Measurements from ENCODE around the gene FBXL19.

The FBXL19 gene

DNA sequence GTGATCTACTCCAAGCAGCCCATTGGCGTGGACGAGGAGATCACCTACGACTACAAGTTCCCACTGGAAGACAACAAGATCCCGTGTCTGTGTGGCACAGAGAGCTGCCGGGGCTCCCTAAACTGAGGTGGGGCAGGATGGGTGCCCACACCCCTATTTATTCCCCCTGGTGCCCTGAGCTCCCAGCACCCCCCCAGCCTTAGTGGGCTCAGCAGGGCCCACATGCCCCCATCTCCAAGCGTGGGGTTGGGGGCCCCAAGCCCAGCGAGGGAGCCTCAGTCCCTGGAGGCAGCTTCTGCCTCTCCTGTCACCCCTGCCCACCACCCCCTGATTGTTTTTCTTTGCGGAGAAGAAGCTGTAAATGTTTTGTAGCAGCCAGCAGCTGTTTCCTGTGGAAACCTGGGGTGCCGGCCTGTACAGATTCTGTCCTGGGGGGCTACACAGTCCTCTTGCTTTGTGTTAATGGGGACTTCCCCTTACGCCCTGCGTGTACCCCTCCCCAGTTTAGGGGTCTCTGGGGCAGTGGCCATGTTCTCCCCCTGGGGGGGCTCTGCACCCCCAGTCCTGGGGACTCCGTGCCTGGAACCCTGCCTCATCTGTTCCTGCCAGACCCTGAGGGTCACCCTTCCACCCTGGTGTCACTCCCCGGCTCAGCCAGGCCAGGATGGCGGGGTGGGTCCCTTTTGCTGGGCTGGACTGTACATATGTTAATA is 60.7 kb downstream of the FBXL19 start:
- H3K27ac ChIP-seq: no peak overlapping the region
- TF ChIP-seq, protein P1, sequence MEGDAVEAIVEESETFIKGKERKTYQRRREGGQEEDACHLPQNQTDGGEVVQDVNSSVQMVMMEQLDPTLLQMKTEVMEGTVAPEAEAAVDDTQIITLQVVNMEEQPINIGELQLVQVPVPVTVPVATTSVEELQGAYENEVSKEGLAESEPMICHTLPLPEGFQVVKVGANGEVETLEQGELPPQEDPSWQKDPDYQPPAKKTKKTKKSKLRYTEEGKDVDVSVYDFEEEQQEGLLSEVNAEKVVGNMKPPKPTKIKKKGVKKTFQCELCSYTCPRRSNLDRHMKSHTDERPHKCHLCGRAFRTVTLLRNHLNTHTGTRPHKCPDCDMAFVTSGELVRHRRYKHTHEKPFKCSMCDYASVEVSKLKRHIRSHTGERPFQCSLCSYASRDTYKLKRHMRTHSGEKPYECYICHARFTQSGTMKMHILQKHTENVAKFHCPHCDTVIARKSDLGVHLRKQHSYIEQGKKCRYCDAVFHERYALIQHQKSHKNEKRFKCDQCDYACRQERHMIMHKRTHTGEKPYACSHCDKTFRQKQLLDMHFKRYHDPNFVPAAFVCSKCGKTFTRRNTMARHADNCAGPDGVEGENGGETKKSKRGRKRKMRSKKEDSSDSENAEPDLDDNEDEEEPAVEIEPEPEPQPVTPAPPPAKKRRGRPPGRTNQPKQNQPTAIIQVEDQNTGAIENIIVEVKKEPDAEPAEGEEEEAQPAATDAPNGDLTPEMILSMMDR (conservative IDR thresholded peaks at IDR 0.05): no peak
- no peak for TF ChIP-seq ZFX (IDR thresholded peaks at IDR 0.05)

DNA sequence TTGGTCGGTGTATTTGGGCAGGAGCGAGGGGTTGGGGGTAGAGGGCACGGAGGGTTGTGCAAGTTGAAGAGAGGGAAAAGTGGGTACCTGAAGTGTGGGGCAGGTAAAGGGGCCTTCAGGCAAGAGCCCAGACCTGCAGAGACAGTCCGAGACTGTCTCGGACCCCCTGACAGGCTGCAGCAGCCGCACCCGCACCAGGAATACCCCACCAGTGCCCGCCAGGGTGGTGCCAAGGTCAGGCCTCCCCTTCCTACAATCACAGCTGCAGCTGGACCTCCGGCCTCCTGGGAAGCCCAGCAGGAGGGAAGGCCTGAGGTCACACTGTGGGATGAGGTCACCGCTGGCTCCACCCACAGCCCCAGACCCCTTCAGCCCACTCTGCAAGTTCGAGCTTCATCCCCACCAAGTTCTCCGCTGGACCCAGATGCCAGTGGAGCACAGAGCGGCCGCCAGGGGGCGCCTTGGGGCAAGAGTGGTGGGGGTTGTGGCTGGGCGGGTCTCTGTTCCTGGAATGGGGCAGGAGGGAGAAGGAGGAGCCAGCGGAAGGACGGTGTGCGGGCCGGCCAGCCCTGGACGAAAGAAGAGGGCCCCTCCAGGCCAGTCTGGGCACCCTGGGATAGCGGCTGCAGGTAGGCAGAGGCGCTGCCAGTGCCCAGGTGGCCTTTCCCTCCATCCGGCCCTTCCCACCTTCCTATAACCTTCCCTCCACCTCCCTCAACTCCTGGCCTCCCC is 61.5 kb downstream of the FBXL19 start, which contains the start of gene HSD3B7:
HSD3B7 (plus strand) TSS at position 539 of the 732 bp plus-strand sequence. CDS start 452 bp downstream, outside the sequence.
- peak within 1 kb of the TSS; percentile 68 for H3K27ac ChIP-seq
- no peak for TF ChIP-seq ZFX (IDR thresholded peaks at IDR 0.05)
- TF ChIP-seq, protein P1 (conservative IDR thresholded peaks at IDR 0.05): peak; percentile 95

DNA sequence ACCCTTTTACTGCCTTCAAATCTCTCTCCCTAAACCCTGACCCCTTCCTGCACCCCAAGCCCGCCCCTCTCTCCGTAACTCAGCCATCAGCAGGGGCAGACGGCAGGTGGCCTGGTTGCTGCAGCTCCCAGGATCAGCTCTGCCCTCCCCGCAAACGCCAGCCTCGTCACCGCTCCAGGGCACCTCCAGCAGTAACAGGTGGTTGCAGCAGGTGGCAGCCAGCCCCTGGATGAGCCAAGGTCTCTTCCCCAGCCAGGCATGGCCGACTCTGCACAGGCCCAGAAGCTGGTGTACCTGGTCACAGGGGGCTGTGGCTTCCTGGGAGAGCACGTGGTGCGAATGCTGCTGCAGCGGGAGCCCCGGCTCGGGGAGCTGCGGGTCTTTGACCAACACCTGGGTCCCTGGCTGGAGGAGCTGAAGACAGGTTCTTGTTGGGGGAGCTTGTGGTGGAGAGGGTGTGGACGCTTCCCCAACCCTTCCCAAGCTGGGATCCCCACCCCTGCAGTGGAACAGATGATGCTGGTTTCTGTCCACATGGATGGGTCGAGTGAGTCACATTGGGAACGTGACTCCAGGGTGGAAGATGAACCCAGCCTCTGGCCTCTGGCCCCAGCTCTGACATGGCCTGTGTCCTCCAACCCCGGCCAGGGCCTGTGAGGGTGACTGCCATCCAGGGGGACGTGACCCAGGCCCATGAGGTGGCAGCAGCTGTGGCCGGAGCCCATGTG is 62.2 kb downstream of the FBXL19 start:
- peak overlapping the region; percentile 68 for H3K27ac ChIP-seq
- TF ChIP-seq, protein P1 (conservative IDR thresholded peaks at IDR 0.05): peak; percentile 53; the same call in 1 of the 2 replicates
- no peak for TF ChIP-seq ZFX (IDR thresholded peaks at IDR 0.05)

DNA sequence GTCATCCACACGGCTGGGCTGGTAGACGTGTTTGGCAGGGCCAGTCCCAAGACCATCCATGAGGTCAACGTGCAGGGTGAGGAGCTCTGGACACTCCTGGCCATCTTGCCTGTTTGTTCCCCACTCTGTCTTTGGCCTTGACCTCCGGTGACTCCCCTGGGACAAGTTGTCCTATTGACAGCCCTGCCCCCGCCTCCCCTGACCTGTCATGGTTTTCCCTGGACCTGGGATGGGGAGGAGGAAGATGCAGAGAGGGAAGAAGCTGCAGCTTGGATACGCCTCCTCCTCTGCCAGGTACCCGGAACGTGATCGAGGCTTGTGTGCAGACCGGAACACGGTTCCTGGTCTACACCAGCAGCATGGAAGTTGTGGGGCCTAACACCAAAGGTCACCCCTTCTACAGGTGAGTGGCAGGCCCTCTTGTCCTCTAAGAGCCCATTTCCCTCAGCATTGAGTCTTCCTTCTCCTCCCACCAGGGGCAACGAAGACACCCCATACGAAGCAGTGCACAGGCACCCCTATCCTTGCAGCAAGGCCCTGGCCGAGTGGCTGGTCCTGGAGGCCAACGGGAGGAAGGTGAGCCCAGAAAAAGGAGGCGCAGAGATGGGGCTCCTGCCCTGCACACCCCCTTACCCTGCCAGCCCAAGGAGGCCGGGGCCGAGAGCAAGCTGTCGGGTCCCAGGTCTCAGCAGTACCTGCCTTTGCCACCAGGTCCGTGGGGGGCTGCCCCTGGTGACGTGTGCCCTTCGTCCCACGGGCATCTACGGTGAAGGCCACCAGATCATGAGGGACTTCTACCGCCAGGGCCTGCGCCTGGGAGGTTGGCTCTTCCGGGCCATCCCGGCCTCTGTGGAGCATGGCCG is 63.0 kb downstream of the FBXL19 start:
- H3K27ac ChIP-seq: peak overlapping the region; percentile 68; the same call in 1 of the 2 replicates
- no peak for TF ChIP-seq ZFX (IDR thresholded peaks at IDR 0.05)
- TF ChIP-seq, protein P1 (conservative IDR thresholded peaks at IDR 0.05): no peak

DNA sequence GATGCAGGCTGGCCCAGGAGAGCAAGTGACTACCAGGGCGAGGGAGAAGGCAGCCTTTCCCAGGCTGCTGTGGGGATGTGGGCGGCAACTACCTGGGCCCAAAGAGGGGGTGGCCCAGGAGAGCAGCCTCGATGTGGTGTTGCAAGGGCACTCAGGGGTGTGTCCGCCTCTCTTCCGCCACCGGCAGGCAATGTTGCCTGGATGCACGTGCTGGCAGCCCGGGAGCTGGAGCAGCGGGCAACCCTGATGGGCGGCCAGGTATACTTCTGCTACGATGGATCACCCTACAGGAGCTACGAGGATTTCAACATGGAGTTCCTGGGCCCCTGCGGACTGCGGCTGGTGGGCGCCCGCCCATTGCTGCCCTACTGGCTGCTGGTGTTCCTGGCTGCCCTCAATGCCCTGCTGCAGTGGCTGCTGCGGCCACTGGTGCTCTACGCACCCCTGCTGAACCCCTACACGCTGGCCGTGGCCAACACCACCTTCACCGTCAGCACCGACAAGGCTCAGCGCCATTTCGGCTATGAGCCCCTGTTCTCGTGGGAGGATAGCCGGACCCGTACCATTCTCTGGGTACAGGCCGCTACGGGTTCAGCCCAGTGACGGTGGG is 64.3 kb downstream of the FBXL19 start:
- TF ChIP-seq, protein P1 (conservative IDR thresholded peaks at IDR 0.05): no peak
- TF ChIP-seq ZFX (IDR thresholded peaks at IDR 0.05): no peak
- H3K27ac ChIP-seq: no peak overlapping the region

DNA sequence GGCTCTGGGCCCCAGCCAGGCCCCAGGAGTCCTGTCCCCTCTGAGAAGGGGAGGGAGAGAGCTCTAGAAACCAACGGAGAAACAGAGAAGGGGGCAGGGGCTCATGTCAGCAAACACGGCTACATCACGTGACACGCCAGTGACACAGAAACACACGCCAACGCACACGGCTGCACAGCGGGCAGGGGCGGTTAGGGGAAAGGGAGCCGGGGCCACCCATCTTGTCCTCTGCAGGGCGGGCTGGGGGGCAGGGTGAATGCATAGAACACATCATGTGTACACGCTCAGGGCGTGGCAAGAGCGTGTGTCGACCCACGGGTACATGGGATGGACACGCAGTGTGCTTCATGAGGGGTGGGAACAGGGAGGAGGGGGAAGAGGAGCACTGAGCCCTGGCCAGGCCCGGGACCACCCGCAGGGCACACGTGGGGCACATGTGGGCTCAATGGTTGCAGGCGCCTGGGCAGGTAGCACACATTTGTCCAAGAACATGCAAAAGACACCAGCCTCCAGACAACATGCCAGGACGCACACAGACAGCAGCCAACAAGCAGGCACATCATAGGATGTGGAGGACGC is 66.2 kb downstream of the FBXL19 start:
- no peak overlapping the region for H3K27ac ChIP-seq
- TF ChIP-seq ZFX (IDR thresholded peaks at IDR 0.05): no peak
- TF ChIP-seq, protein P1 (conservative IDR thresholded peaks at IDR 0.05): no peak
